H1 (cell line): ENCODE results near the gene MC4R. TPM values are rescaled to one million over a fixed set of nuclear protein-coding genes. Genes with fewer than 3 reads are reported as not detected.

ENCODE experiments used
- EP300 ChIP-seq, 2 experiments: IDR thresholded peaks; 1 replicate in 1 of 2; 2 replicates in 1 of 2; pipeline ENCODE4 v1.6.1; 2011 to 2012; ENCODE audit warnings: low read depth in 2 of 2, low read length in 2 of 2, mild to moderate bottlenecking in 2 of 2, borderline replicate concordance in 1 of 2, inconsistent platforms in 1 of 2, moderate library complexity in 1 of 2
- FOSL1 ChIP-seq: IDR thresholded peaks from 2 replicates; pipeline ENCODE4 v1.6.1; 2011; ENCODE audit warnings: mild to moderate bottlenecking, low read depth, low read length, moderate library complexity; ENCODE audit not compliant: insufficient read depth
- KDM1A ChIP-seq: fragments of 200-600, 300-600 bp; sonication (generic); IDR thresholded peaks from 2 replicates; pipeline ENCODE4 v1.7.1; 2016; ENCODE audit warnings: mild to moderate bottlenecking, low read length, borderline replicate concordance
- polyA plus RNA-seq, 7 experiments: library from polyadenylated mRNA; depleted of rRNA in 3 of 7; stranded (reverse) in 5 of 7; unstranded in 2 of 7; fragments of >200 nt in 5 of 7; fragments of 200-250 nt in 2 of 7; gene quantifications; 1 replicate in 5 of 7; 2 replicates in 1 of 7; 4 replicates in 1 of 7; pipeline versions ENCODE4 v1.2.1 to v1.2.3, GENCODE V29; 2011 to 2013; ENCODE audit warnings: missing spikeins in 2 of 7, mixed read lengths in 2 of 7
- total RNA-seq: library from RNA; stranded (reverse); fragmentation: NEBNext Ultra II Directional; extraction: Animal tissue kit (Norgen Biotek cat#: 25700); gene quantifications from 2 replicates; pipeline ENCODE4 v1.2.1, GENCODE V29; 2021

Gene MC4R
- total and polyA plus RNA-seq, 2 of the 8 experiments (the other 6 are each of a cell fraction or from before 2014, with no cell fraction given): 0.11 TPM; not detected in 1

DNA sequence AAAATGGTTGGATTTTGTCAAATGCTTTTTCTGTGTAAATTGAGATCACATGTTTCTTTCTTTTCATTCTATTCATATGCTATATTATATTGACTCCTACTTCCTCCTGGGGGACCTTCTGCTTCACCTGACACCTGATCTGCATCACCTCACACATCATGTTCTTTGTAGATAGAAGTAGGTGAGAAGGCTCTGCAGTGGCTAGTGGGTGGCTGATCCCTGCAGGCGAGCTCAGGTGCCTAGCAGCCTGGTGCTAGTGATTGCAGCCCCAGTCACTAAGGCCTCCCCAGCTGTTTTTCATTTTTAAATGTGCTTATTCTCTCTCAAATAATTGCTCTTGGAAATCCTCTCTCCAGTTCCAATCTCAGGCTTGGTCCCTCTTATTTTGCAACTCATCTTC lies 33.6 kb downstream of the MC4R start (continued):
- TF ChIP-seq FOSL1: no peak
- TF ChIP-seq EP300 (IDR thresholded peaks at IDR 0.05; ENCODE audit: borderline replicate concordance in 1 of 2, low read depth in 2 of 2, low read length in 2 of 2): no peak
- no peak for TF ChIP-seq KDM1A
